Ecto neural progenitor cell (in vitro differentiated cells): ENCODE data around the gene KRTAP10-3.
"Not testable (repeated sequence)": the region's sequence is repeated elsewhere in the genome, so short reads cannot be mapped to it uniquely, and the experiment has no call there.

Experiments used
- DNase-seq: peaks from one replicate; pipeline ENCODE4 v3.0.0-alpha.2; 2018; ENCODE audit warnings: low spot score

Gene KRTAP10-3

DNA sequence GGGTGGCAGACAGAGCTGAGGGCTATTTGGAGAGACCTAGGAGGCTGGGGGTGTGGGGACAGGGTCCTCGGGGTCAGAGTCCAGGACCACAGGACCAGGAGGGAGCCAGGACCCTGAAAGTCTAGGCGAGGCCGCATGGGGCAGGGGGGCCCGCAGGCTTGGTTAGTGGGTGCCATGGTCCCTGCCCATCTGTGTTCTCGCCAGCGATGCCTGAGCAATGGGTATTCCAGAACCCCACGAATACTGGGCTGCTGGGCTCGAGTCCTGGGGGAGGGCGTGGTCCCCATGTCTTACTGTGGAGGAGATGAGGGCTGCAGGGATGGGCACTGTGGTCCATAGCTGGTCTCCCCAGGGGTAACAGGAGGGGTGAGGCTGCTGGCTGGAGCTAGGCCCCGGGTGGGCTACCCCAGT, 31.7 kb upstream of the KRTAP10-3 start:
- no peak for DNase-seq

GRCh38 chr21:44589586-44590305, 31.2 kb upstream of the KRTAP10-3 start:
- DNase-seq: peak; percentile 45

GRCh38 chr21:44589094-44589493, 30.5 kb upstream of the KRTAP10-3 start:
- no peak for DNase-seq

DNA sequence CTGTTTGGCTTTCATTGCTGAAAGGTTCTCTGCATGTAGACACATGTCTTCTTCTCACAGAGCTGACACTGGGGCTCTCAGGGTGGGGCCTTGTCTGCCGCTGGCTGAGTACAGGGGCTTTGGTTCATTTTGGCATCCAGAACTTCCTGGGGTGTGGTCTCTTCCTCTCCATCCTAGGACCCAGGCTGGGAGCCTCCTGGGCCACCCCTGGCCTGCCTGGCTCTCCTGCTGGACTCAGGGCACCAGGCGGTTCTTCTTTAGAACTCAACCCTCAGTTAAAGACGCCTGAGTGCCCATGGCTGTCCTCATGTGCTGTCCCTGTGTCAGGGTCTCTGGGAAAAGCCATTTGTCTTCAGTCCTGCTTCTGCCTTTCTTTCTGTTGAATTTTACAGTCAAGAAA, 27.3 kb upstream of the KRTAP10-3 start:
- no peak for DNase-seq

DNA sequence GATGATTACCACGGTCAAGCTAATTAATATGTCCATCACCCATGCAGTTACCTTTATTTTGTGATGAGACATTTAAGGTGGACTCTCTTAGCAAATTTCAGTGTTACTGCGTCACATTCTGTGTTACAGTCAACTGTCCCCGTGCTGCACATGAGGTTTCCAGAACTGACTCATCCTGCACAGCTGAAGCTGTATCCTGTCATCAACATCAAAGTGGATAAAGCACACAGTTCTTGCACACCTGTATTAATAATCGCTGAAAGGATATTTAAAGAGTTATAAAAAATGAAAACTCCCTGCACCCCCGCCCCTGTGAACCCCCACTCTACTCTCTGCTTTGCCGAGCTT, 25.2 kb upstream of the KRTAP10-3 start:
- DNase-seq: no peak

DNA sequence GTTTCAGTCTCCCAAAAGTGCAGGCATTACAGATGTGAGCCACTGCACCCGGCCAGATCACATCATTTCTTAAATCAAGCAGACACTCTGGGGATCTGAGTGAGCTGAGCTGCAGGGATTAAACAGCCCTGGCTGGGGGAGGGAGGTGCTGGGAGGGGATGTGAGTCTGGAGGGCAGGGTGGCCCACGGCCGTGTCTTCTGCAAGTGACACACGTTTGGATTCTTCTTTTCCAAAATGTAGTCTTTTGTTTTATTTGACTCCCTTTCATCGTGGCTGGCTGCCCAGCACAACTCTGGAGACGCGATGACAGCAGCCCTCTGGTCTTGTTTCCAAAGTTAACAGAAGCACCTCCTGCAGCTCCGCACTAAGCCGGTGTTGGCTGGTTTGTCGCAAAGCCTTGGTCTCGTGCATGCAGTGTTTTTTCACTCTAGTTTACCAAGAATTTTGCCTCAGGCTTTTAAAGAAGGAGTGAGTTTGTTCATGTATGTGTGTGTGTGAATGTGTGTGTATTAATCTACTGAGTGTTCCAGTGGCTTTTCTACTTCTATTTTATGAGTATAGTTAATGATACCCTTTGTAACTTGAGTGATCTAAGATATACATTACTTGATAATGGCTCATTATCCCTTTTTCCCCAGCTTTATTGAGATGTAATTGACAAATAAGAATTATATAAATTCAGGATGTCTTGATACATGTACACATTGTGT, 24.6 kb upstream of the KRTAP10-3 start:
- DNase-seq: peak; percentile 66

DNA sequence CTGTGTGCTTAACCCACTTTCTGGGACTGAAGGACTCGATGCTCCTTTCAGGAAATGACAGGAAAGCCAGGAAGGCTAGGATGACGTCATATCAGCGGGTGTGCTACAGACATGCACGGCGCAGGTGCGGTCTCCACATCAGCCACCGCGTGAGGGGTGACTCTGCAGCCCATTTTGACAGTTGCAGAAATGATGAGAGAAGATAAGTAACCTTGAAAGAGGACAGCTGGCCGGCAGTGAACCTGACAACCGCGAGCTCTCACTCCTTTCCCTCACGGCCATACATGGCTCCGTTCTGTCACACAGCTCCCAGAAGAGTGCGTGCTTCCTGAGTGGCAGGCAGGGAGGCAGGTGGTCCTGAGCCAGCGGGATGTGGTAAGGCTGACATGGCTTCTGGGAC, 23.5 kb upstream of the KRTAP10-3 start:
- peak; percentile 35 for DNase-seq

- no peak for DNase-seq
Observed at GRCh38 chr21:44581158-44581557, 22.6 kb upstream of the KRTAP10-3 start.

DNA sequence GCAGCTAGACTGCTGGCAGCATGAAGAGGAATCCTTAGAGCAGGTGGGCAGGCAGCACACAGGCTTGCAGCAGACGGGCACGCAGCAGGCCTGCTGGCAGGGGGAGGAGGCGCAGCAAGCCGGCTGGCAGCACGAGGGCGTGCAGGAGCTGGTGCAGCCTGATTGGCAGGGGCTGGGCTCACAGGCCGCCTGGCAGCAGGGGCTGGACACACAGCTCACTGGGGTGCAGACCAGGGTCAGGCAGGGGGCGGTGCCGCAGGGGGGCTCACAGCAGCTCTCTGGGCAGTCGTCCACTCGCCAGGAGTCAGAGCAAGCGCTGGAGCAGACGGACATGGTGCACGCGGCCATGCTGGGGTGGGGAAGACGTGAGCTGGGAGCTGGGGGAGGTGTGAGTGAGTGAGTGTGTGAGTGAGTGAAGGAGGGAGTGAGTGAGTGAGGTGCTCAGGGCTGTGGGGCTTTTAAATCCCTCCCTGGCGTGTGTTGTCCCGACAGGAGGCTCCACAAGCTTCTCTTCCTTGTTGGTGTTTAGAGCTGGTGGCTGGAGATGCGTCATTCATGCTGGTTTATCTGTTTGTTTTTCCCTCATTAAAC, 21.7 kb upstream of the KRTAP10-3 start, which contains the start of gene KRTAP10-5:
Gene KRTAP10-5, minus strand, starts transcription at position 374 of the 591 bp plus-strand sequence. Its CDS starts 26 bp downstream, at position 348.
- DNase-seq: peak; percentile 48

- DNase-seq: peak; percentile 32
Observed at GRCh38 chr21:44579833-44580144, 21.2 kb upstream of the KRTAP10-3 start.

GRCh38 chr21:44579056-44579832, 20.6 kb upstream of the KRTAP10-3 start:
- DNase-seq: no peak

DNA sequence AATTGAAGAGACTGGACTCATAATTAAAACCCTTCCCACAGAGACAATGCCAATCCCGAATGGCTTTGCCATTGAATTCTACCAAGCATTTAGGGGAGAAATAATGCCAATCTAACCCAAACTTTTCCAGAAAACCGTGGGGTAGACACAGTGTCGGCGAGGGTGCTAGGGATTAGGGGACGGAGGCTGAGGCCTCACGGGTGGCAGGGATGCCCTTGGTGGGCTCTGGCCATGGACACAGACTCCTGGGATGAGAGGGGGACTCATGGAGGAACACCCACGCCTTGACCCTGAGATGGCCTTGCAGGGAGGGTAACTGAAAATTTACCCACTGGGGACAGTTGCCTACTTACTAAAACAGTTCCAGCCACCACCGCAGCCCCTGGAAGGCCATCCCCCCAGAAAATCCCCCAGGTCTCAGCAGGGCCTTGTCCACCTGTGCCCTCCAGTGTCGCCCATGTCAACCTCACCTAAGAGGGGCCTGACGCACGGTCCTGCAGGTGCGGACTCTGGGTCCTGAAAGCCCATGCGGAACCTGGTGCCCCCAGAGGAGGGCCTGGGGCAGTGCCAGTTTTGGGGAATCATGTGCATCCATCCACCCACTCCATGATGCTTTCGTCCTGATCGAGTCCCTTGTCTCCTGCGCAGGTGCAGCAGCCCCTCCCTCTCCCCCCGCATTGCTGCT, 19.9 kb upstream of the KRTAP10-3 start:
- DNase-seq: no peak

DNA sequence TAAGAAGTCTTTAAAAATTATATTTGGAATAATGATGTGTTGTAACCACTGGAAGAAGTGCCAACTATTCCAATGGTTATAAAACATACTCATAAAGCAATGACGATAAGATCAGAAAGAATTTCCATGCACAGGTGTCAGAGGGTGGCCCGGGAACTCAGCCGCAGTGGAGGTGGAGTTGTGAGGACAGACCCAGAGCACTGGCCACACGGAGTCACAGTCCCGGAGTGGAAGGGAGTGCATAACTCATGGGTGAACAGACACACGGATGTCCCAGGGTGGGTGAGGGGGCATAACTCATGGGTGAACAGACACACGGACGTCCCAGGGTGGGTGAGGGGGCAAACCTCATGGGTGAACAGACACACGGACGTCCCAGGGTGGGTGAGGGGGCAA, 17.4 kb upstream of the KRTAP10-3 start:
- no peak for DNase-seq

DNA sequence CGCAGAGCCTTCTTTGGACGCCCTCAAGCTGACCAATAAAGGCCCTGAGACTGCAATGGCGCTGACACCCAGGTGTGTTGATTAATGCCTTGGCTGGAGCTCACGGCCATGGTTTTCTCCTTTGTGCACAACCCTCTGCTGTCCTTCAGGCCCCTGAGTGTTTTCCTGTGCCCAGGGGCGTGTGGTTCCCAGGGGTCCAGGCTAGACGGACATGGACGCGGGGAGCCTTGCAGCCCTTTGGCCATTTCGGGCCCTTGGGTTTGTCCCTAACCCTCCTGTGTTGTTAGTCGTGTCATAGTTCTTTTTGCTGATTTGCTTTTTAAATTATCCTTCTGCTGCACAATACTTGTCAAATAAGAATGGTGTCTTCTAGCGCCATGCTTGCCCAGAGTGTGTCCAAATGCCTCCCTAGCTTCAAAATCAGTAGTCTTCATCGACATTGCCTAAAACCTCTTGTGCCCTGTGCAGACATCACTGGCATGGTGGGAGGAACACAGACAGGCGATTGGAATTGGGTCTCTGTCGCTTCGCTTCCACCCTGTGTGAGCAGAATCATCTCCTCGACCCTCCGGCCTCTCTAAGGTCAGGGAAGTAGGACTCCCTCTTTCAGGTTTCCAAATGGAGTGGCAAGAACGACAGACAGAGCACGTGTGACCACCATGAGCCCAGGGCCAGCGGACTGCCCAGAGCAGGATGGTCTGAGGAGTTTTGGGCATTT, 16.9 kb upstream of the KRTAP10-3 start:
- peak; percentile 40 for DNase-seq

DNA sequence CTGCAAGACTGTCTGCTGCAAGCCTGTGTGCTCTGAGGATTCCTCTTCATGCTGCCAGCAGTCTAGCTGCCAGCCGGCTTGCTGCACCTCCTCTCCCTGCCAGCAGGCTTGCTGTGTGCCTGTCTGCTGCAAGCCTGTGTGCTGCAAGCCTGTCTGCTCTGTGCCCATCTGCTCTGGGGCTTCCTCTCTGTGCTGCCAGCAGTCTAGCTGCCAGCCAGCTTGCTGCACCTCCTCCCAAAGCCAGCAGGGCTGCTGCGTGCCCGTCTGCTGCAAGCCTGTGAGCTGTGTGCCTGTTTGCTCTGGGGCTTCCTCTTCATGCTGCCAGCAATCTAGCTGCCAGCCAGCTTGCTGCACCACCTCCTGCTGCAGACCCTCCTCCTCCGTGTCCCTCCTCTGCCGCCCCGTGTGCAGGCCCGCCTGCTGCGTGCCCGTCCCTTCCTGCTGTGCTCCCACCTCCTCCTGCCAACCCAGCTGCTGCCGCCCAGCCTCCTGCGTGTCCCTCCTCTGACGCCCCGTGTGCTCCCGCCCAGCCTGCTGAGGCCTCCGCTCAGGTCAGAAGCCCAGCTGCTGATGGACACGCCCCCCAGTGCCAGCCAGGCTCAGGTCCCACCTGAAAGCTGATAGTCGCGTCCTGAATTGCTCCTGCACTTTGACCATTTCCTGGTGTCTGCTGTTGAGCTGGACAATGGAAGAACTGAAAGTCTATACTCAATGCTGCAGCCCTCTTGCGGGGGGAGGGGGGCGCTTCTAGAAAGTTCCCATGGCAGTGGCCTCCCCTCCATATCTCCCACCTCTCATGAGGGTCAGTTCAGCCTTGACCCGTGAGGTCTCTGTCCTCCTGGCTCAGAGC, 16.1 kb upstream of the KRTAP10-3 start:
- DNase-seq: peak; percentile 41

GRCh38 chr21:44573630-44574456, 15.2 kb upstream of the KRTAP10-3 start, which contains the start of gene KRTAP10-4:
TSS of gene KRTAP10-4 (plus strand) at chr21:44573729. CDS start at chr21:44573759, 30 bp downstream.
- not testable (repeated sequence) for DNase-seq

- DNase-seq: no peak
Observed at GRCh38 chr21:44572959-44573583, 14.5 kb upstream of the KRTAP10-3 start.

DNA sequence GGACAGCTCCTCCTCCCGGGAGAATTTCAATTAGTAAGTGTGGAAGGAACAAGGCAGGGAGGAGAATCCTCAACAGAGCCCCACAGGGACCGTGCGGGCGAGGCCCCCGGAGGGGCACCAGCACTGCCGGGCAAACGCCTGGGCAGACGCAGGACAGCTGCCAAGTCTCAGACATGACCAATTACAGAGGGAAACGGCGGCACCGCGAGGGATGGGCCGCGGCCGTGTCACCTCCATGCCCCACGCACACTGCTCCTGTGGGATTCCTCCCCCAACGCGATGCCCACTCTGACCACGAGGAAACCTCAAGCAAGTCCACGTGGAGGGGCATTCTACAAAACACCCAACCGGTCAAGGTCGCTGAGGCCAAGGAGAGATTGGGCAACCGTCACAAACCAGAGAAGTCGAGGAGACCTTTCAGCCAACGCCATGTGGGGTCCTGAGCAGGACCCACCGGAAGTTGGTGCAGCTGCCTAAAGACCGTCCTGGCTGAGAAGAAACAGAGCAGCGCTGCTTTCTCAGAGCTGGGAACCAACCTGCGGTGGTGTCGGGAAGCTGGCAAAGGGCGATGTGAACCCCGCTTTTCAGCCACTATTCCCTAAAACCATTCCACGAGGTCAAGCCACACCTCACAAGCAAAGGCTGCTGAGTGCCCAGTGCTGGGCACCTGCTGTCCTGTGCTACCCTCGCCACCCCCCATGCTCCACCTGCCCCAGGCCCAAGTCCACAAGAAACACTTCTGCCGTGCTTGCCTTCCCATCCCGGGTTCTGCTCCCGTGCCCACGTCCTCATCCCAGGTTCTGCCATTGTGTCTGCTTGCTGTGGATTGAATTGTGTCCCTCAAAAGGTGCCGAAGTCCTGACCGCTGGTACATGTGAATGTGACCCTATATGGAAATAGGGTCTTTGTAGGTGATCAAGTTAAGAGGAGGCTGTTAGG, 13.5 kb upstream of the KRTAP10-3 start:
- DNase-seq: no peak
